HG03378 (cell line): ENCODE results near the gene FBRS.
"Not testable (repeated sequence)": the region's sequence is repeated elsewhere in the genome, so short reads cannot be mapped to it uniquely, and the experiment has no call there.

ENCODE experiments used
- ATAC-seq: cut with Tn5 transposase; IDR thresholded peaks from one replicate; pipeline ENCODE4 v1.9.1; 2021; ENCODE audit warnings: mild to moderate bottlenecking, moderate library complexity; ENCODE audit not compliant: unreplicated experiment

FBRS gene

GRCh38 chr16:30697264-30698138 lies 39.3 kb downstream of the FBRS start:
- no peak for ATAC-seq

GRCh38 chr16:30698139-30698815 lies 40.0 kb downstream of the FBRS start:
- peak; percentile 77 for ATAC-seq

DNA sequence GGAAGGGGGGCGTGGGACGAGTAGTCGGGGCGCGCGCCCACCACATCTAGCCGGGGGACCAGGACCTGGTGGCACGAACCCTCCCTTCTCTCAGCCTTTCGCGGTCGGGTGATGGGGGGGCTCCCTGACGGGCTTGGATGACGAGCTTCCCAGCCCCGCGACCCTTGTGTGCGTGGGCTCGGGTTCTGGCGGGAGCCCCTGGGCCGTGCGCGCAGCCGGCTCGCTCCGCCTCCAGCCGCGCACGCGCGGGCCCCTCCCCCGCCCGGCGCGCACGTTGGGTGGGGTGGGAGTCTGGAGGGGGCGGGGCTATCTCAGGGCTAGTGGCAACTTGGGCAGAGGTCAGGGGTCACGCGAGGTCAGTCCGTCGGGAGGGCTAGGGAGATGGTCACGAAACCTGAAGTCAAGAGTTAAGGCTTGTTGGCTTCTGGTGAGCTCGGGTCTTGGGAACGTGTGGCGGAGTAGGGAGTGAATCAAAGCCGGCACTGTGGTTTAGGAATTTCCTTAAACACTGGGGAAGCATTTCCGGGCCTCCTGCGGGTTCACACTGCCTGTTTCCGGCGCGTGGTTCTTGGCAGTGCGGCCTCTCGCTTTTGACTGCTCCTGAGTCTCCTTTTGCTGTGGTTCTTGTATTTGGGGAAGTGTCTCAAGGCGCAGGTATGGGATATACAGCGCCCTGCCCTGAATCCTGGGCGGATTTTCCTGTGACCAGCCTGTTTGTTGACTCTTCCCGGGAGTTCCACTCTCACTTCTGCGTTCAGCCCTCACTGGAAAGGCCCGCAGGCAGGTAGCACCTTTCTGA lies 40.8 kb downstream of the FBRS start, which contains the start of gene SRCAP:
Gene SRCAP (plus strand): TSS at position 356 of the 799 bp plus-strand sequence. CDS start 1,654 bp downstream, outside the sequence.
- peak; percentile 26 for ATAC-seq

GRCh38 chr16:30699615-30700099 lies 41.4 kb downstream of the FBRS start:
- ATAC-seq = no peak

DNA sequence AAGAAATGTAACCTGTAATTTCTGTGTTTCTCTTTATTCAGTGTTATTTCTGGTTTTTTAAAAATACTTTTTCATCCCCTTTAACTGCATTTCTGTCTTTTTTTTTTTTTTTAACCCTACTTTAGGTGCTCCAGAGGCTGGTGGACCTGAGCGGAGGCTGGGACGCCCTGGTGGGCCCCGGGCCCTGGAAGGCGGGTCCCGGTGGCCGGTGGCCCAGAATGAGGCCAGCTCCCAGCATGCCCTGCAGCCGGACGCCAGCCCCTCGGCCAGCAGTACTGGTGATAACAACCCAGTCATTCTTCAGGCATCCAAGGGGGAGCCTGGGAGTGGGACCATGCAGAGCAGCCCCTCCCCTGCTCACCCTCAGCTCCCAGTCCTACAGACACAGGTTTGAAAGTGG lies 42.3 kb downstream of the FBRS start:
- ATAC-seq = no peak

GRCh38 chr16:30700971-30701370 lies 42.7 kb downstream of the FBRS start:
- no peak for ATAC-seq

DNA sequence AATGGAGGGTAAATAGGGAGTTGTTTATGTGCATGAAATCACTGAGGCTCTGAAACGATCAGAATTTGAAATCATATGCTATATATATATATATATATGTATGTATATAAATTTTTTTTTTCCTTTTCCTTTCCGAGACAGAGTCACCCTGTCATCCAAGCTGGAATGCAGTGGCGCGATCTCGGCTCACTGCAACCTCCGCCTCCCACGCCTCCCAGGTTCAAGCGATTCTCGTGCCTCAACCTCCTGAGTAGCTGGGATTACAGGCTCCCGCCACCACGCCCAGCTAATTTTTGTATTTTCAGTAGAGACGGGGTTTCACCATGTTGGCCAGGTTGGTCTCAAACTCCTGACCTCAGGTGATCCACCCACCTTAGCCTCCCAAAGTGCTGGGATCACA lies 44.8 kb downstream of the FBRS start:
- not testable (repeated sequence) for ATAC-seq

- no peak for ATAC-seq
Observed at GRCh38 chr16:30703971-30704370, 45.7 kb downstream of the FBRS start.

GRCh38 chr16:30706046-30706445 lies 47.8 kb downstream of the FBRS start:
- no peak for ATAC-seq

GRCh38 chr16:30710971-30711370 lies 52.7 kb downstream of the FBRS start:
- ATAC-seq = no peak

- no peak for ATAC-seq
Observed at GRCh38 chr16:30711712-30712111, 53.5 kb downstream of the FBRS start.

- ATAC-seq = no peak
Observed at GRCh38 chr16:30715750-30716445, 57.7 kb downstream of the FBRS start.

- no peak for ATAC-seq
Observed at GRCh38 chr16:30720086-30720485, 61.9 kb downstream of the FBRS start.
